HG02973 (cell line): ENCODE measurements around the gene ABCA6.
"Not testable (repeated sequence)": the region's sequence is repeated elsewhere in the genome, so short reads cannot be mapped to it uniquely, and the experiment has no call there.

Experiments
- ATAC-seq: cut with Tn5 transposase; IDR thresholded peaks from one replicate; pipeline ENCODE4 v1.9.1; 2021; ENCODE audit warnings: moderate library complexity; ENCODE audit not compliant: unreplicated experiment

Gene ABCA6

DNA sequence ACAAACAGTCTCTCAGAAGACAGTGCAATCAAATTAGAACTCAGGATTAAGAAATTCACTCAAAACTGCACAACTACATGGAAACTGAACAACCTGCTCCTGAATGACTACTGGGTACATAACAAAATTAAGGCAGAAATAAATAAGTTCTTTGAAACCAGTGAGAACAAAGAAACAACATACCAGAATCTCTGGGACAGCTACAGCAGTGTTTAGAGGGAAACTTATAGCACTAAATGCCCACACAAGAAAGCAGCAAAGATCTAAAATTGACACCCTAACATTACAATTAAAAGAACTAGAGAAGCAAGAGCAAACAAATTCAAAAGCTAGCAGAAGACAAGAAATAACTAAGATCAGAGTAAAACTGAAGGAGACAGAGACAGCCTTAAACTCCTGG lies 68.3 kb downstream of the ABCA6 start:
- not testable (repeated sequence) for ATAC-seq

DNA sequence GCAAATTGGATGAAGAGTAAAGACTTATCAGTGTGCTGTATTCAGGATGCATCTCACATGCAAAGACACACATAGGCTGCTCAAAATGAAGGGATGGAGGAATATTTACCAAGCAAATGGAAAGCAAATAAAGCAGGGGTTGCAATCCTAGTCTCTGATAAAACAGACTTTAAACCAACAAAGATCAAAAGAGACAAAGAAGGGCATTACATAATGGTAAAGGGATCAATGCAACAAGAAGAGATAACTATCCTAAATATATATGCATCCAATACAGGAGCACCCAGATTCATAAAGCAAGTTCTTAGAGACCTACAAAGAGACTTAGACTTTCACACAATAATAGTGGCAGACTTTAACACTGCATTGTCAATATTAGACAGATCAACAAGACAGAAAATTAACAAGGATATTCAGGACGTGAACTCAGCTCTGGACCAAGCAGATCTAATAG lies 68.9 kb downstream of the ABCA6 start:
- not testable (repeated sequence) for ATAC-seq

DNA sequence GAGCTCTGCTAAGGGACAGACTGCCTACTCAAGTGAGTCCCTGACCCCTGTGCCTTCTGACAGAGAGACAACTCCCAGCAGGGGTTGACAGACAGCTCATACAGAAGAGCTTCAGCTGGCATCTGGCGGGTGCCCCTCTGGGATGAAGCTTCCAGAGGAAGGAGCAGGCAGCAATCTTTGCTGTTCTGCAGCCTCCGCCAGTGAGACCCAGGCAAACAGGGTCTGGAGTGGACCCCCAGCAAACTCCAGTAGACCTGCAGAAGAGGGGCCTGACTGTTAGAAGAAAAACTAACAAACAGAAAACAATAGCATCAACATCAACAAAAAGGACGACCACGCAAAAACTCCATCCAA lies 70.5 kb downstream of the ABCA6 start:
- not testable (repeated sequence) for ATAC-seq

GRCh38 chr17:69070378-69071232 lies 71.1 kb downstream of the ABCA6 start:
- not testable (repeated sequence) for ATAC-seq

- ATAC-seq: no peak
Observed at GRCh38 chr17:69069226-69069750, 72.4 kb downstream of the ABCA6 start.

GRCh38 chr17:69067274-69068047 lies 74.2 kb downstream of the ABCA6 start:
- ATAC-seq: no peak

DNA sequence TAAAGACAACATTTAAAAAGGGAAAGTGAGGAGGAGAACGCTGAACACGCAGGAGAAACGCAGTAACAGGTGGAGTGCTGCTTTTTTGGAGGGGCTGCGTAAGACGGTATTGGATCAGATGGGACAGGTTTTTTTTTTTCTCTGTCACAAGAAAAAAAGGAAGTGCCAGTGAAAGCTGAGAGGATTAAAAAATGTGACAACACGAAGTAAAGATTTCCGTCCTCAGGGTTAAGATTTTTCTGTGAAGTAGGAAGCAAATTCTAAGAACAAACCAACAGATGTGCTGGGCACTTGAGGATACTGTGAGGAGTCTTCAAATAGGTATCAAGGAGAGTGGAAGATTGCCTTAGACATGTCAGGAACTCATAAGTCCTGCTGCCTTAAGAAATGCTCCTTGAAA lies 75.2 kb downstream of the ABCA6 start:
- no peak for ATAC-seq

DNA sequence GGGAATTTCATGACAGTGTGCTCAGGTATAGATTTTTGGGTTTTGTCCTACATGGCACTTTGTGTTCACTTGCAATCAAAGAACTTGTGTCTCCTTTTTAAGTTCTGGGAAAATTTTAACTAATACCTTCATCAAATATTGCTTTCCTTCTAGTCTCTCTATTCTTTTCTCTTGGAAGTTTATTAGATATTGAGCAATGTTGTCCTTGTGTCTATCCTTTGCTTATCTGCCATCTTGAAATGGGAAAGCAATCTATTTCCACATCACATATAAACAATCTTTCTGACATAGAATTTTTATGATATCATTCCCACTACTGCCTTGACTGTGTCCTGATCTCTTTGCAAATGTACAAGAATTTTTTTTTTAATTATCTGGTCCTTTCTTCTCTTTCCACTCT lies 76.6 kb downstream of the ABCA6 start:
- ATAC-seq: no peak

GRCh38 chr17:69064476-69064875 lies 77.2 kb downstream of the ABCA6 start:
- ATAC-seq: no peak

- no peak for ATAC-seq
Observed at GRCh38 chr17:69064001-69064400, 77.7 kb downstream of the ABCA6 start.

DNA sequence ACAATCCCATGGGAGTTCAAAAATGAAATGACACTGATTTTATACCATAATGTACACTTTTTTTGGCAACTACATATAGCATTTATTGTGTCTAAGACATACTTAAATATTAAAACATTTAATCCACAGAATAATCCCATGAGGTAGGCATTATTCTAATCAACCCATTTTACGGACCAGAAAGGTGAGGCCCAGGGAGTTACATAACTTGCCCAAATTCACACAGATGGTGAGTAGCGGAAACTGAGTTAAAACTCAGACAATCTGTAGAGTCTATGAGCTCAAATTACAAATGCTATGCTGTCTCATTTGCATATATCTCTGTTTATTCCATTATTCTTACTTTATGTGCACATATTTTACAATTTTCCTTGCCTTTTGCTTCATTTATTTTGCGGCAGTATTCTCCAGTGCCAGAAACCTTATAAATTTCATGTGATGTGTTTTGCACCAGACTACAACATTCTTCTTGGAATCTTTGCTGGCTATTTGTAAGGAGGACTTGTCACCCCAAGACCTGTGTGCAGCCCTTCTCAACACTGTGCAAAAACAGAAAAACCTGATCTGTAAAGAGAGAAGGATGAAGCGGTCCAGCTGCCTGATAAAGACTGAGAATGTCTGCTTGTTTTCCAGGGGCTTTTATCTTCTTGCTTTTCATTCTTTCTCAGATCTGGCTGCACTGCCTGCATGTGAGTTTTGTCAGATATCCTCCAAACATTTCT lies 78.7 kb downstream of the ABCA6 start:
- ATAC-seq: no peak

DNA sequence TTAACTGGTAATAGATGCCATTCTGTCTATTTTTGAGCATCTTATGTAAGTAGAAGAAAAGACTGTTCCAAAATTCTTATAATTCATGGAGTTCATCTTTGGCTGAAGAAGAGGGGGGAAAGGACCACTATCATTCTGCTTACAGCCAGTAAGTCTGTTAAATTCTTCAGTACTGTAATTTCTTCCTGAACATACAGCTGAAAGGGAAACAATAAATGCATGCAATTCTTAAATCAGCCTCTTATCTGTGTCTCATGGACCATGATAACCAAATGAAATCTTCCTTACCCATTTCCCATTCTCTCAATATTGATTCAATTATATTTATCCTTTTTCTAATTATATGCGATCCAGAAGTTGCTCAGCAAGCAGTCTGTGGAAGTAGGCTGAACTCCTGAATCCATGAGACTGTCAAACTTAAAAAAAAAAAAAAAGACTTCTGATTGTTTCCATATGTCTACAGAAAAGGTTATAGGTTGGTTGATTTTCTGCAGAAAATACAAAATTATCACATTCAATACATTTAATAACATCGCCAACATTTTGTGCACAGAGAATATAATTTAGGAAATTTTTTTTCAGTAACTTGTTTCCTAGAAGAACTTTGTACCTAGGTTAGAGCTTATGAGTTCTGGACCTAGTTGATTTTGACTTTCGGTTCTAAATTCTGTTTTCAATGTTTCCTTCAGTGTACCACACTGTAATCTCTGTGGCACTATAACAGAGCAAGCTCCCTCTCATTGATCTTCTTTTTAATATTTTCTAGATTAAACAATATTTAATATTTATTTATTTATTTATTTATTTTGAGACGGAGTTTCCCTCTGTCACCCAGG lies 79.8 kb downstream of the ABCA6 start:
- no peak for ATAC-seq

- no peak for ATAC-seq
Observed at GRCh38 chr17:69060822-69061221, 80.9 kb downstream of the ABCA6 start, which contains the start of gene ABCA9. ABCA9 (minus strand) TSS chr17:69060927; CDS start chr17:69051126, 9,801 bp downstream.

DNA sequence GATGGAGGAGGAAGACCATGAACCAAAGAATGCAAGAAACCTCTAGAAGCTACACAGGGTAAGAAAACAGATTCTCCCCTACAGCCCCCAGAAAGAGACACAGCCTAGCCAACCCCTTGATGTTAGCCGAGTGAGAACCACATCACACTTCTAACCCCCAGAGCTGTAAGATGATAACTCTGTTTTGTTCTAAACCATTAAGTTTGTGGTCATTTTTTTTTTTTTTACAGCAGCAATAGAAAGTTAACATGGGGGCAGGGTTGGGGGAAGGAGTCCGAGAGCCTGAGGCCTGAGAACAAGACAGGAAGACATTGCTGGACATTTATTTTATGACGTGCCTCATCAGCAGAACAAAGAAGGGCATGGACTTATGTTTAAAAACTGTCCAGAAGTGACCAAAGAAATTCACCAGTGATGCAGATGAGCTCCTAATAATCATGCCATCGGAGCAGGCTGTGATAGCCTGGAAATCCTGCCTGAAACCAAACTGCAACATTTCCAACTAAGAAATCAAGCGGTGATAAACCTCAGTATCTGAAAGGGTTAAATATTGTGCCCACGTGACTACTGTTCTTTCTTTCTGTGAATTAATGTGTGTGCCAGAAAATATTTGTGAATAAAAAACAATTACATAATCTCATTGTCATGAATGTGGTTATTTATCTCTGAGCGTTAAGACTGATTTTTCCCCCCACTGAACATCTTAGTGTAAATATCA lies 82.1 kb downstream of the ABCA6 start:
- ATAC-seq: no peak

DNA sequence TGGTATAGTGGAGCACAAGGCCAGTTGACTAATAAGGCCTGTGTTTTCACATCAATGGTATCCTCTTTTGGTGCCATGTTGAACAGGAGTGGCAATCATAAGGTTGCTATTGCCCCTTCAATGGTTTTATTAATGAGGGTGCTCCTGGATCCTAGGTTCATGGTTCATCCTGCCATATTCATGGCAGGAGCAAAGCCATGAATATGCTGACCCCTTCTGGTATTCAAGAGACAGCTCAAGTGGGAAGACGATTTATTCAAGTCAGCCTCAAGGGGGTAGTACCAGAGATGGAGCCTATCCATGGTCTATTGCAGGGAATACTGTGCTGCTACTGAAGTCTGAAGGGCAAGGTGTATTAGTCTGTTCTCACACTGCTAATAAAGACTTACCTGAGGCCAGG lies 83.5 kb downstream of the ABCA6 start:
- no peak for ATAC-seq

DNA sequence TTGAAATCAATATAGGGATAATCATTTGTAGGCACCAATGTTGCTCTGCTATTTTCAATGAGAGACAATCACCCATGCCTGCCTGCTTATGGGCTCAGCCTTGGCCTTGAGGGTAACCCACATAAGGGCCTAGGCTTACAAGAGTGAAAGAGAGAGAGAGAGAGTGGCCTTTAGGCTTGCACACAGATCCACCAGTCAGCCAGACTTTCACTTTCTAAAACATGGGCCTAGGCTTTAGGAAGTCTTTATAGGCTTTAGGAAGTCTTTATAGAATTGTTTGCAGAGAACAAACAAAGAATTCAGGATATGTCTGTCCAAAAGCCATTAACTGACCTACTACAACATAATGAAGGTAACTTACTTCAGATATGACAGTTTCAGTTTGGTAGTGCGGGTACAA lies 84.4 kb downstream of the ABCA6 start:
- ATAC-seq: no peak

GRCh38 chr17:69056179-69056823 lies 85.4 kb downstream of the ABCA6 start:
- ATAC-seq: no peak

- no peak for ATAC-seq
Observed at GRCh38 chr17:69055334-69055733, 86.4 kb downstream of the ABCA6 start.
